ENCODE measurements around the gene ZNF784. TPM values are rescaled to one million over a fixed set of nuclear protein-coding genes. Genes with fewer than 3 reads are reported as not detected.

Gene ZNF784
- total and polyA plus RNA-seq, 2 of the 13 experiments (the other 11 are each of a cell fraction or from before 2014, with no cell fraction given), result 4.1 to 4.2 TPM

DNA sequence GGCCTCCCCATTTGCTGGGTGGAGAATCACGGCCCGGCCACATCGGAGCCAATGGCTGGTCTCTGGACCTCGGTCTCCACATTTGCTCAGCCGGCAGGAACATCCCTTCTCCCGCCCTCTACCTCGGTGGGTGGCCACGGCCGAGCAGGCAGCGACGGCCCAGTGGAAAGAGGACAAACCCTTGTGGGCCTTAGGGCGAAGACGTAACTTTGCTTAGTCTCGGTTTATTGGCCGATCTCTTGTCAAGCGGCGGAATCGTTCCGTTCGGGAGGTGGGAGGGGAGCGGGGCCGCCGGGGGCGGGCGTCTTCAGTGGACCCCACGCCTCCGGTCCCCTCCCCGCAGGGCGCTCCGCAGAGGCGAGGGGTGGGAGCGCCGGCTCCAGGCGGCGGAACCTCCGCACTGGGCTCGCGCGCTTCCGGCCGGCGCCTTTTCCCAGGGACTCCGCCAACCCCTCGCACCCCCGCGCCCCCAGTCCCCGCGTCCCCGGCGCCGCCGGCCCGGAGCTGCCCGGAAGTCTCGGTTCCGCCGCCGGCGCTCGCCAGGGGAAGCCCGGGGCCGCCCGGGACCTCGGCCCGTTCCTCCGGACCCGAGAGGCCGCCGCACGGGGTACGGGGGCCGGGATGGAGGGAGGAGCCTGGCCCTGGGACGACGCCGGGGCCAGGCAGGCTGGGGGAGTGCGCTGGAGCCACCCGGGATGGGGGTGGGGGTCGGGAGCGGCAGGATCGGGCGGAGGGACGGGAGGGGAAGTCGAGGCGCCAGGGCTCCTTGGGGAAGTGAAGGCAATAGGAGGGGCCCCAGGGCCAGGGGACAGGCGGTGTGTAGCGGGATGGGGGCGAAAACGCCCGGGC lies 16.4 kb upstream of the ZNF784 start, which contains the start of gene ZNF580 (continued):
- TF ChIP-seq NFE2L1 (CRISPR knock-in tag; IDR thresholded peaks at IDR 0.05; ENCODE audit: borderline replicate concordance) (no peak), RARG (CRISPR knock-in tag; IDR thresholded peaks at IDR 0.05; ENCODE audit: low read depth) (peak; percentile 34; the same call in 1 of the 2 replicates), SKIL (CRISPR knock-in tag; IDR thresholded peaks at IDR 0.05; ENCODE audit: borderline replicate concordance) (0 out of 2 replicates have a peak, but pooled peaks have one; percentile 50), NPAS2 (CRISPR knock-in tag; IDR thresholded peaks at IDR 0.05; ENCODE audit: borderline replicate concordance) (no peak), RNF2 (conservative IDR thresholded peaks at IDR 0.05; ENCODE audit: low read depth) (no peak), ZNF136 (CRISPR knock-in tag; IDR thresholded peaks at IDR 0.05; ENCODE audit: low read depth) (no peak), MBNL3 (CRISPR knock-in tag; conservative IDR thresholded peaks at IDR 0.05) (no peak), ZSCAN22 (CRISPR knock-in tag; IDR thresholded peaks at IDR 0.05) (no peak), ZSCAN9 (CRISPR knock-in tag; IDR thresholded peaks at IDR 0.05; ENCODE audit: borderline replicate concordance) (no peak), ARNT (IDR thresholded peaks at IDR 0.05) (no peak), ZFP37 (CRISPR knock-in tag; IDR thresholded peaks at IDR 0.05; ENCODE audit: borderline replicate concordance) (no peak), HHEX (CRISPR knock-in tag; IDR thresholded peaks at IDR 0.05) (no peak), ZNF781 (CRISPR knock-in tag; IDR thresholded peaks at IDR 0.05; ENCODE audit: borderline replicate concordance, not compliant biosample characterization) (no peak), XBP1 (CRISPR knock-in tag; IDR thresholded peaks at IDR 0.05) (no peak), BHLHE40 (IDR thresholded peaks at IDR 0.05; ENCODE audit: low read length) (no peak), HDAC1 (CRISPR knock-in tag; IDR thresholded peaks at IDR 0.05) (peak; percentile 69), BORCS8-MEF2B (CRISPR knock-in tag; IDR thresholded peaks at IDR 0.05) (0 out of 2 replicates have a peak, but pooled peaks have one; percentile 18), ZNF264 (CRISPR knock-in tag; IDR thresholded peaks at IDR 0.05) (no peak; the same call in 1 of the 2 replicates)
- TF ChIP-seq, protein P1, sequence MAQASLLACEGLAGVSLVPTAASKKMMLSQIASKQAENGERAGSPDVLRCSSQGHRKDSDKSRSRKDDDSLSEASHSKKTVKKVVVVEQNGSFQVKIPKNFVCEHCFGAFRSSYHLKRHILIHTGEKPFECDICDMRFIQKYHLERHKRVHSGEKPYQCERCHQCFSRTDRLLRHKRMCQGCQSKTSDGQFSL (CRISPR knock-in tag; IDR thresholded peaks at IDR 0.05), result 0 out of 2 replicates have a peak, but pooled peaks have one; percentile 55
- TF ChIP-seq, protein P2, sequence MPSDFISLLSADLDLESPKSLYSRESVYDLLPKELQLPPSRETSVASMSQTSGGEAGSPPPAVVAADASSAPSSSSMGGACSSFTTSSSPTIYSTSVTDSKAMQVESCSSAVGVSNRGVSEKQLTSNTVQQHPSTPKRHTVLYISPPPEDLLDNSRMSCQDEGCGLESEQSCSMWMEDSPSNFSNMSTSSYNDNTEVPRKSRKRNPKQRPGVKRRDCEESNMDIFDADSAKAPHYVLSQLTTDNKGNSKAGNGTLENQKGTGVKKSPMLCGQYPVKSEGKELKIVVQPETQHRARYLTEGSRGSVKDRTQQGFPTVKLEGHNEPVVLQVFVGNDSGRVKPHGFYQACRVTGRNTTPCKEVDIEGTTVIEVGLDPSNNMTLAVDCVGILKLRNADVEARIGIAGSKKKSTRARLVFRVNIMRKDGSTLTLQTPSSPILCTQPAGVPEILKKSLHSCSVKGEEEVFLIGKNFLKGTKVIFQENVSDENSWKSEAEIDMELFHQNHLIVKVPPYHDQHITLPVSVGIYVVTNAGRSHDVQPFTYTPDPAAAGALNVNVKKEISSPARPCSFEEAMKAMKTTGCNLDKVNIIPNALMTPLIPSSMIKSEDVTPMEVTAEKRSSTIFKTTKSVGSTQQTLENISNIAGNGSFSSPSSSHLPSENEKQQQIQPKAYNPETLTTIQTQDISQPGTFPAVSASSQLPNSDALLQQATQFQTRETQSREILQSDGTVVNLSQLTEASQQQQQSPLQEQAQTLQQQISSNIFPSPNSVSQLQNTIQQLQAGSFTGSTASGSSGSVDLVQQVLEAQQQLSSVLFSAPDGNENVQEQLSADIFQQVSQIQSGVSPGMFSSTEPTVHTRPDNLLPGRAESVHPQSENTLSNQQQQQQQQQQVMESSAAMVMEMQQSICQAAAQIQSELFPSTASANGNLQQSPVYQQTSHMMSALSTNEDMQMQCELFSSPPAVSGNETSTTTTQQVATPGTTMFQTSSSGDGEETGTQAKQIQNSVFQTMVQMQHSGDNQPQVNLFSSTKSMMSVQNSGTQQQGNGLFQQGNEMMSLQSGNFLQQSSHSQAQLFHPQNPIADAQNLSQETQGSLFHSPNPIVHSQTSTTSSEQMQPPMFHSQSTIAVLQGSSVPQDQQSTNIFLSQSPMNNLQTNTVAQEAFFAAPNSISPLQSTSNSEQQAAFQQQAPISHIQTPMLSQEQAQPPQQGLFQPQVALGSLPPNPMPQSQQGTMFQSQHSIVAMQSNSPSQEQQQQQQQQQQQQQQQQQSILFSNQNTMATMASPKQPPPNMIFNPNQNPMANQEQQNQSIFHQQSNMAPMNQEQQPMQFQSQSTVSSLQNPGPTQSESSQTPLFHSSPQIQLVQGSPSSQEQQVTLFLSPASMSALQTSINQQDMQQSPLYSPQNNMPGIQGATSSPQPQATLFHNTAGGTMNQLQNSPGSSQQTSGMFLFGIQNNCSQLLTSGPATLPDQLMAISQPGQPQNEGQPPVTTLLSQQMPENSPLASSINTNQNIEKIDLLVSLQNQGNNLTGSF (CRISPR knock-in tag; IDR thresholded peaks at IDR 0.05), result no peak
- TF ChIP-seq, protein P3, sequence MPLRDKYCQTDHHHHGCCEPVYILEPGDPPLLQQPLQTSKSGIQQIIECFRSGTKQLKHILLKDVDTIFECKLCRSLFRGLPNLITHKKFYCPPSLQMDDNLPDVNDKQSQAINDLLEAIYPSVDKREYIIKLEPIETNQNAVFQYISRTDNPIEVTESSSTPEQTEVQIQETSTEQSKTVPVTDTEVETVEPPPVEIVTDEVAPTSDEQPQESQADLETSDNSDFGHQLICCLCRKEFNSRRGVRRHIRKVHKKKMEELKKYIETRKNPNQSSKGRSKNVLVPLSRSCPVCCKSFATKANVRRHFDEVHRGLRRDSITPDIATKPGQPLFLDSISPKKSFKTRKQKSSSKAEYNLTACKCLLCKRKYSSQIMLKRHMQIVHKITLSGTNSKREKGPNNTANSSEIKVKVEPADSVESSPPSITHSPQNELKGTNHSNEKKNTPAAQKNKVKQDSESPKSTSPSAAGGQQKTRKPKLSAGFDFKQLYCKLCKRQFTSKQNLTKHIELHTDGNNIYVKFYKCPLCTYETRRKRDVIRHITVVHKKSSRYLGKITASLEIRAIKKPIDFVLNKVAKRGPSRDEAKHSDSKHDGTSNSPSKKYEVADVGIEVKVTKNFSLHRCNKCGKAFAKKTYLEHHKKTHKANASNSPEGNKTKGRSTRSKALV (CRISPR knock-in tag; IDR thresholded peaks at IDR 0.05), result no peak

Measured in HepG2 (cell line).